Erythroblast (primary cell): ENCODE measurements around the gene SARDH.

Source experiments
- GATA1 ChIP-seq: IDR thresholded peaks from 2 replicates; pipeline ENCODE4 v1.6.1; 2011; ENCODE audit warnings: low read depth, mild to moderate bottlenecking, control low read depth, low read length, moderate library complexity
- POLR2A ChIP-seq: IDR thresholded peaks from 2 replicates; pipeline ENCODE4 v1.6.1; 2011; ENCODE audit warnings: mild to moderate bottlenecking, low read length

- TF ChIP-seq POLR2A (no peak), GATA1 (no peak)
Measured at GRCh38 chr9:133739408-133740280, 1.5 kb upstream of the SARDH start.
